ENCODE results near the gene CCM2.
A peak's percentile ranks its signal among the peaks of the same experiment; 100 is the strongest.

CCM2 gene

DNA sequence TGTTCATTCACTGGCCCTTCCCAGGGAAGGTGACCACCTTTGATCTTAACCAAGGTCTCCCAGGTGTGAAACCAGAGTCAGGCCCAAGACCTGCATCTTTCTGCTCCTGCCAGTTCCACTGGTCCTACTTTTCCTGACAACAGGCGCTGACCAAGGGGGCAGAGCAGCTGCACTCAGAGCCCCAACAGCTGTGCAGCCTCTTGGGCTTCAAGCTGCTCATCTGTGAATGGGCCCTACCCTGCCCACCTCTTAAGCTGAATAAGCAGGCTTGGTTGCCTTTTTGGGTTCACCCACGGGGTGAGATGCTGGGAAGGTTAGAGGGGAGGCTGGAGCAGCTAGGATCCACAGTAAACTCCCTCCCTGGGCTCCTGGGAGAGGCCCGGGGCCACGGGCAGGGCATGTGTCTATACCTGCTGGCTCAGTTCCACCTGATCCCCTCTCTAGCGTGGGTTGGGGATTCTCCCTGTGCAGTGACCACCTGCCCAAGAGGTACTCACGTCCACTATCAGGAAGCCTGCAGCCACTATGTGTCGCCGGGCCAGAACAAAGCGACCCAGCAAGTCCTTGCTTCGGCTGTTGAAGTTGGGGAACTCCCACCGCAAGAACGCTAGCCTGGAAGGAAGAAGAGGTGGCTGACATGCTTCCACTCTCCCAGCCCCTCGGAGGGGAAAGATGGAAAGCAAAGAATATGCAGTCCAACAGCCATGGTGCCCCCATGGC, 100.9 kb downstream of the CCM2 start:
- no peak overlapping the region for H3K4me3 ChIP-seq
- no peaks in the 10 kb centered on the region for H3K27me3 ChIP-seq
- intact Hi-C loops (cut with DNase I; ENCODE audit: low total_unique reads): no loop called here
- H3K4me1 ChIP-seq: no peaks in the 10 kb centered on the region
- H3K9me3 ChIP-seq: no peaks in the 10 kb centered on the region
- H3K36me3 ChIP-seq: peaks cover 64 to 82% (median 71%) of the 10 kb centered on the region in 3 donors
- peak in 1 of 2 donors; percentile 50 for DNase-seq
- TF ChIP-seq, protein P1, sequence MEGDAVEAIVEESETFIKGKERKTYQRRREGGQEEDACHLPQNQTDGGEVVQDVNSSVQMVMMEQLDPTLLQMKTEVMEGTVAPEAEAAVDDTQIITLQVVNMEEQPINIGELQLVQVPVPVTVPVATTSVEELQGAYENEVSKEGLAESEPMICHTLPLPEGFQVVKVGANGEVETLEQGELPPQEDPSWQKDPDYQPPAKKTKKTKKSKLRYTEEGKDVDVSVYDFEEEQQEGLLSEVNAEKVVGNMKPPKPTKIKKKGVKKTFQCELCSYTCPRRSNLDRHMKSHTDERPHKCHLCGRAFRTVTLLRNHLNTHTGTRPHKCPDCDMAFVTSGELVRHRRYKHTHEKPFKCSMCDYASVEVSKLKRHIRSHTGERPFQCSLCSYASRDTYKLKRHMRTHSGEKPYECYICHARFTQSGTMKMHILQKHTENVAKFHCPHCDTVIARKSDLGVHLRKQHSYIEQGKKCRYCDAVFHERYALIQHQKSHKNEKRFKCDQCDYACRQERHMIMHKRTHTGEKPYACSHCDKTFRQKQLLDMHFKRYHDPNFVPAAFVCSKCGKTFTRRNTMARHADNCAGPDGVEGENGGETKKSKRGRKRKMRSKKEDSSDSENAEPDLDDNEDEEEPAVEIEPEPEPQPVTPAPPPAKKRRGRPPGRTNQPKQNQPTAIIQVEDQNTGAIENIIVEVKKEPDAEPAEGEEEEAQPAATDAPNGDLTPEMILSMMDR (IDR thresholded peaks at IDR 0.05): no peak
- H3K27ac ChIP-seq: no peak overlapping the region

DNA sequence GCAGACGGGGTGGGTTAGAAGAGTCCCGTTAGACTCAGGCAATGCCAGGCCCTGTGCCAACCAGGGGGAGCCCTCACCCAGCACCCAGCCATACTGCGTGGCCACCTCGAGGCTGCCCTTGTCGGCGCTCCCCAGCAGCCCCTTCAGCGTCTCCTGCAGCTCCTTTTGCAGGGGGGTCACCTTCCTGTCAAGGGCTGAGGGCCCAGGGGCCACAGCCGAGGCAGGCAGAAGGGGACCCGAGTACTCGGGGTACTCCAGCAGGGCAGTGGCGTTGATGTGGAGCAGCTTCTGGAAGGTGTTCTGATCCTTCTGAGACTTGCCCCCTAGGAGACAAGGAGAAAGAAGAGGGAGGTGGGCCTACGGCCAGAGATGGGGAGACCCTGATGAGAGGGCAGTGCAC, 101.7 kb downstream of the CCM2 start:
- Histone ChIP-seq H3K36me3 (peaks cover 73 to 90% (median 76%) of the 10 kb centered on the region in 3 donors), H3K9me3 (no peaks in the 10 kb centered on the region), H3K4me3 (no peak overlapping the region), H3K27ac (no peak overlapping the region), H3K27me3 (no peaks in the 10 kb centered on the region), H3K4me1 (no peaks in the 10 kb centered on the region)
- TF ChIP-seq, protein P1 (IDR thresholded peaks at IDR 0.05): no peak
- DNase-seq: peak in 1 of 2 donors; percentile 21
- intact Hi-C loops (cut with DNase I; ENCODE audit: low total_unique reads): no loop called here

DNA sequence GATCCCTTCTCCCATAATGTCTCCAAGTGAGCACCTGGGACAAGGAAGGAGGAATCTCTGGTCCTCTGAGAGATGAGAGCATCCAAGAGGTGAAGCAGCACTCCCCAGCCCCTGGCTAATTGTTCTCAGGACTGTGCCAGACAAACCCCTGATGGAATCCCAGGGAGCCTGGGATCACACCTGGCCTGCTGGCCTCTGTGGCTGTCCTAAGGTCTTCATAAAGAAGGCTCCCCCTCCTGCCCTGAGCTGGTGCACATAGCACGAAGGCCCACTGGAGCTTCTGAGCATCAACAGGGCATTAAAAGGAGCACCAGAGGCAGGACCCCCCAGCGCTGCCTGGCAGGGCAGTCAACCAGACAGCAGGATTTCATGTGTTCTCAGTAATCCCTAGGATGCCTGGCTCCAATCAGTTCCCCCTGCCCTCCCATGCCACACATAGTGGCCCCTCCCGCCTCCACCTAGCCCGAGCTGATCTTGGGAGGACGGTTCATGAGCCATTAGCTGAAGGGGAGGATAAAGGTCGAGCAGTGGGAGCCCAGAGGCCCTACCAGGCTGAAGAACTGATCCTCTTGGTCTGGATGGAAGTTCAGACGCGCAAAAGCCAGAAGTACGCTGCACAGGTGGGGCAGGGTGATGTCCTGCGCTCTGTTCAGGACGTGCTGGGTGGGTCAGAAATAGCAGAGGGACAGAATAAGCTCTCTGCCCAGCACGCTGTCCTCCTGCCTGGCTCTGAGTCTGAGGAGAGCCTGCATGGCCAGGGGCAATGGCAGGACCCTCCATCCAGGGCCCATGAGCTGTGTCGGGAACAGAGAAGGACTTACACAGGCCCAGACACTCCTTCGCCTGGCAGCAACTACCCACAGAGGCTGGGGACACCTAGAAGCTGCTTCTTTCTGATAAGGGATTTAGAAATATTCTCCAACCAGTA, 103.0 kb downstream of the CCM2 start:
- TF ChIP-seq, protein P1 (IDR thresholded peaks at IDR 0.05): no peak
- Histone ChIP-seq H3K4me3 (no peak overlapping the region), H3K27ac (no peak overlapping the region), H3K4me1 (peaks cover 0 to 6% (median 5%) of the 10 kb centered on the region in 4 donors), H3K9me3 (no peaks in the 10 kb centered on the region), H3K36me3 (peaks cover 86 to 100% (median 88%) of the 10 kb centered on the region in 3 donors), H3K27me3 (no peaks in the 10 kb centered on the region)
- intact Hi-C loops (cut with DNase I; ENCODE audit: low total_unique reads): no loop called here
- peak in 1 of 2 donors; percentile 42 for DNase-seq

DNA sequence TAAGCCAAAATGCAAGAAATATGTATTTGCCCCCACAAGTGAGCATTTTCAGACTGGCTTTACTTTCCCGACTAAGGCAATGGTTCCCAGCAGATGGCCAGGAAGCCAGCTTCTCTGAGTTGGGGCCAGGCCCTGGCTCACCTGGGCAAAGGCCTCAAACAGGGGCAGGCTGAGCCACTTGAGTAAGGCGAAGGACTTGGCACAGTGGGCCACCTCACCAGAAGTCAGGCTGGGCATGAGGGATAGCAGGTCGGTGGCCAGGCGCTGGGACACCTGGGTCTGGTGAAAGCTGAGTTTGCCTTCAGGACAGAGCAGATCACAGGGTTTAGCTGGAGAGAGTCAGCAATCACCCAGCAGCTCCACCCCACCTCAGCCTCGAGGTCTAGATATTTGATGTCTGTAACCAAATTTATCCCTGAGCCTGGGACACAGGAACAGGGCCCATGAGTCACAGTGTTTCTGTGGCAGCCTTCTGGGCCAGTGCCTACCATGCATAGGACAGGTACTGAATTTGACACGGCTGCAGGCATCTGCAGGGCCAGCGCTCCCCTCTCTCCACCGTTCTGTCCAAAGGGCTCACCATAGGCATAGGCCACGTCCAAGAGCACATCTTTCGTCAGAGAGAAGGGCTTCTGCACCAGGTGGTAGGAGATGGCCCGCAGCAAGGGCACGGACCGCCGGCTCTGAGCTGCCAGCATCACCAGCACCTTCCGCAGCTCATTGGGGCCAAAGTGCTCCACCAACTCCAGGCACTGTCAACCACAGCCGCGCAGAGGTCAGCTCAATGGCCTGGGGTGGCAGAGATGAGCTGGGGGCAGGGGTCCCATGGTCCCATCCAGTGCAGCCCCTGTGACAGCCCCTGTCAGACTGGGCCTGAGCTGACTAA, 104.2 kb downstream of the CCM2 start:
- intact Hi-C loops (cut with DNase I; ENCODE audit: low total_unique reads): no loop called here
- Histone ChIP-seq H3K27me3 (no peaks in the 10 kb centered on the region), H3K4me1 (peaks cover 0 to 17% (median 11%) of the 10 kb centered on the region in 4 donors), H3K36me3 (peaks cover 96 to 100% (median 96%) of the 10 kb centered on the region in 3 donors), H3K9me3 (no peaks in the 10 kb centered on the region), H3K4me3 (no peak overlapping the region), H3K27ac (no peak overlapping the region)
- DNase-seq: peak in 1 of 2 donors; percentile 43
- TF ChIP-seq, protein P1 (IDR thresholded peaks at IDR 0.05): no peak

Data from tibial artery (tissue), 4 donors.